HG02973 (cell line): ENCODE data around the gene TMC3.
"Not testable (repeated sequence)": the region's sequence is repeated elsewhere in the genome, so short reads cannot be mapped to it uniquely, and the experiment has no call there.

Source experiments
- ATAC-seq: cut with Tn5 transposase; IDR thresholded peaks from one replicate; pipeline ENCODE4 v1.9.1; 2021; ENCODE audit warnings: moderate library complexity; ENCODE audit not compliant: unreplicated experiment

Gene TMC3

GRCh38 chr15:81373775-81374395 is at the start of gene TMC3:
TSS of gene TMC3 (minus strand) at chr15:81374213. CDS start at chr15:81374077, 136 bp downstream.
- ATAC-seq = no peak

GRCh38 chr15:81421461-81421860 is 47.4 kb upstream of the TMC3 start:
- no peak for ATAC-seq

GRCh38 chr15:81419332-81419943 is 45.4 kb upstream of the TMC3 start:
- no peak for ATAC-seq

- no peak for ATAC-seq
These were observed 44.9 kb upstream of the TMC3 start for GRCh38 chr15:81418891-81419290.

GRCh38 chr15:81418444-81418843 is 44.4 kb upstream of the TMC3 start:
- no peak for ATAC-seq

- ATAC-seq = not testable (repeated sequence)
These were observed 40.4 kb upstream of the TMC3 start for GRCh38 chr15:81414274-81414968.

- no peak for ATAC-seq
These were observed 39.8 kb upstream of the TMC3 start for GRCh38 chr15:81413851-81414250.

- ATAC-seq = no peak
These were observed 38.1 kb upstream of the TMC3 start for GRCh38 chr15:81411969-81412633.

GRCh38 chr15:81411051-81411450 is 37.0 kb upstream of the TMC3 start:
- ATAC-seq = no peak

- no peak for ATAC-seq
These were observed 36.3 kb upstream of the TMC3 start for GRCh38 chr15:81410318-81410753.

- no peak for ATAC-seq
These were observed 33.7 kb upstream of the TMC3 start for GRCh38 chr15:81407718-81408117.

- ATAC-seq = no peak
These were observed 33.2 kb upstream of the TMC3 start for GRCh38 chr15:81407176-81407575.

GRCh38 chr15:81400640-81401236 is 26.7 kb upstream of the TMC3 start:
- ATAC-seq = no peak

GRCh38 chr15:81398910-81399551 is 25.0 kb upstream of the TMC3 start:
- ATAC-seq = no peak

- ATAC-seq = no peak
These were observed 24.4 kb upstream of the TMC3 start for GRCh38 chr15:81398456-81398855.

GRCh38 chr15:81394603-81395002 is 20.6 kb upstream of the TMC3 start:
- ATAC-seq = no peak

GRCh38 chr15:81391657-81392056 is 17.6 kb upstream of the TMC3 start:
- ATAC-seq = no peak

GRCh38 chr15:81388436-81388770 is 14.4 kb upstream of the TMC3 start:
- no peak for ATAC-seq

- no peak for ATAC-seq
These were observed 13.8 kb upstream of the TMC3 start for GRCh38 chr15:81387621-81388435.

- no peak for ATAC-seq
These were observed 12.9 kb upstream of the TMC3 start for GRCh38 chr15:81386947-81387346.
